ENCODE results near the gene LHFPL3.

LHFPL3 gene

DNA sequence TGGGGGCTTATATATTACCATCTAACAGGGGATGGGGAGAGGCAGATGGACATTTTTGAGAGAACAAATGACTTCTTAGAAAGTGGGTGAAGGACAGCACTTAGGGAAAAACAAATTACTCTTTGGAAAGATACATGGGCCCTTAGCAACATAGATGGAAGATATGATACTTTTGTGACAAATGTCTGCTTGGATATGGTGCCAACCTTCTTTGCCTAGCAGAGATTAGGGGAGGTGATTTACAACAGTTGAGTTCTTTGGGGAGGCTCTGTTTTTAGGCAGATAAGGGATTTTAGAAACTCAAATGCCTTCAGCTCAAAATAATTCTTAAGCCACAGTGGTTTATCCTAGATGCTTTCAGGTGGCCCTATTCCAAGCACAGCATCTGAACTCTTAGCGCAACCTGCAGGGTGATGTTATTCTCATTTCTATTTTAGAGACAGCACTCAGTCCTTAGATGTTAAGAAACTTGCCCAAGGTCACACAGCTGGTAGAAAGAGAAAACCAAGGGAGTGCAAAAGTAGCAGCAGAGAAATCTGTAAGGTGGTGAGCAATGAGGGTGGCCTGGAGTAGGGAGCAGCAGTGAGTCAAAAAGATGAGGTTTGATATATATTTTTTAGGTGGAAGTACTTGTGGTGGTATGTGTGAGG is 610.5 kb downstream of the LHFPL3 start:
- no peak for DNase-seq

GRCh38 chr7:104940023-104940710 is 611.8 kb downstream of the LHFPL3 start:
- no peak for DNase-seq

GRCh38 chr7:104943502-104944343 is 615.3 kb downstream of the LHFPL3 start:
- DNase-seq: peak; percentile 88

GRCh38 chr7:104945599-104945956 is 617.2 kb downstream of the LHFPL3 start:
- no peak for DNase-seq

DNA sequence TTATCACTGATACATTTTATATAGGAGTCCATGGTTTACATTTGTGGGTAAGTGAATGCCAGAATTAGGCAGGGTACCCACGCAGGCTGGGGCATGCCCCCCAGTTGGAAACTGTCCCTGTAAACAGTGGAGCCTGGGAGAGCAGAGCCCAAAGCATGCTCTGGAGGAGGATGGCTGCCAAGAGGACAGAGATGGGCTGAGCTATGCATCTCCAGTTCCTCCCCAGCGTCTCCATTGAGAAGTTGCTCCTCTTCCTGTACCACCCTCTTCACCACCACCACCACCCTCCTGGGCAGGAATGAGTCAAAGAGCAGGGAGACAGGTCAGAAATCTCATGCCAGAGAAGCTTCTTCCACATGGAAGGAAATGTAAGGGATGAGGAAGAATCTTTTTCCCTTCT is 617.9 kb downstream of the LHFPL3 start:
- DNase-seq: no peak

GRCh38 chr7:104950006-104950405 is 621.6 kb downstream of the LHFPL3 start:
- DNase-seq: no peak

GRCh38 chr7:104950754-104951153 is 622.4 kb downstream of the LHFPL3 start:
- no peak for DNase-seq

DNA sequence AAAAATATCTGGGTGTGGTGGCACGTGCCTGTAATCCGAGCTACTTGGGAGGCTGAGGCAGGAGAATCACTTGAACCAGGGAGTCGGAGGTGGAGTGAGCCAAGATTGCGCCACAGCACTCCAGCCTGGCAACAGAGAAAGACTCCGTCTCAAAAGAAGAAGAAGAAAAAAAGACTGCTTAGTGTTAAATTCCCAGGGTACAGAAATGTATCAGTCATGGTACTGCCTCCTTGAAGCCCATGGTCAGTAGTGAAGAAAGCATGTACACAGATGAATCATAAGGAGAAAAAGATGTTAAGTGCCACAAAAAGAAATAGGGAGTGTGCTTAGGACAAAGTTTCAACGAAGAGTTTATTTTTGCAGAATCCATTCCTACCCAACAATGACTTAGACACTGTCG is 623.1 kb downstream of the LHFPL3 start:
- no peak for DNase-seq

- DNase-seq: no peak
These were observed 626.9 kb downstream of the LHFPL3 start for GRCh38 chr7:104955276-104955675.

Measured in activated CD4-positive, alpha-beta T cell treated with anti-CD3 and anti-CD28 coated beads for 48 hours (primary cell).